ENCODE data around the gene OR51D1.

Gene OR51D1

GRCh38 chr11:4641501-4641900, 4.2 kb downstream of the OR51D1 start:
- Histone ChIP-seq H3K4me2 (ENCODE audit: low read depth, low read length, poor library complexity, severe bottlenecking) (no peak overlapping the region), H3K27me3 (ENCODE audit: insufficient read depth, low read length, poor library complexity, severe bottlenecking) (no peaks in the 10 kb centered on the region), H3K79me2 (ENCODE audit: insufficient read depth, low read length) (no peaks in the 10 kb centered on the region), H3K9me3 (ENCODE audit: insufficient read depth, low read depth, low read length) (no peaks in the 10 kb centered on the region), H3K4me3 (ENCODE audit: low read length, poor library complexity, severe bottlenecking) (no peak overlapping the region), H3K9me2 (replicated peaks; ENCODE audit: low read depth, low read length) (no peaks in the 10 kb centered on the region), H4K20me1 (ENCODE audit: insufficient read depth, low read length, poor library complexity, severe bottlenecking) (no peaks in the 10 kb centered on the region), H2AFZ (ENCODE audit: low read length) (no peak overlapping the region), H3F3A (ENCODE audit: low read depth) (no peaks in the 10 kb centered on the region), H3K4me1 (ENCODE audit: insufficient read depth, low read length, poor library complexity, severe bottlenecking) (no peaks in the 10 kb centered on the region), H3K36me3 (ENCODE audit: insufficient read depth, low read length) (no peaks in the 10 kb centered on the region), H3K9ac (ENCODE audit: low read depth, low read length, poor library complexity, severe bottlenecking) (no peak overlapping the region)
- no peak for TF ChIP-seq EZH2phosphoT487 (IDR thresholded peaks at IDR 0.05; ENCODE audit: borderline replicate concordance)
- TF ChIP-seq CTCF (conservative IDR thresholded peaks at IDR 0.05; ENCODE audit: low read length): no peak

GRCh38 chr11:4642043-4642442, 4.8 kb downstream of the OR51D1 start:
- H3K4me1 ChIP-seq (ENCODE audit: insufficient read depth, low read length, poor library complexity, severe bottlenecking): no peaks in the 10 kb centered on the region
- no peaks in the 10 kb centered on the region for H3K36me3 ChIP-seq (ENCODE audit: insufficient read depth, low read length)
- H3K9me2 ChIP-seq (replicated peaks; ENCODE audit: low read depth, low read length): no peaks in the 10 kb centered on the region
- H2AFZ ChIP-seq (ENCODE audit: low read length): no peak overlapping the region
- no peaks in the 10 kb centered on the region for H4K20me1 ChIP-seq (ENCODE audit: insufficient read depth, low read length, poor library complexity, severe bottlenecking)
- H3F3A ChIP-seq (ENCODE audit: low read depth): no peaks in the 10 kb centered on the region
- H3K79me2 ChIP-seq (ENCODE audit: insufficient read depth, low read length): no peaks in the 10 kb centered on the region
- no peaks in the 10 kb centered on the region for H3K9me3 ChIP-seq (ENCODE audit: insufficient read depth, low read depth, low read length)
- TF ChIP-seq EZH2phosphoT487 (IDR thresholded peaks at IDR 0.05; ENCODE audit: borderline replicate concordance): no peak
- TF ChIP-seq CTCF (conservative IDR thresholded peaks at IDR 0.05; ENCODE audit: low read length): no peak
- H3K9ac ChIP-seq (ENCODE audit: low read depth, low read length, poor library complexity, severe bottlenecking): no peak overlapping the region
- H3K27me3 ChIP-seq (ENCODE audit: insufficient read depth, low read length, poor library complexity, severe bottlenecking): no peaks in the 10 kb centered on the region
- no peak overlapping the region for H3K4me3 ChIP-seq (ENCODE audit: low read length, poor library complexity, severe bottlenecking)
- H3K4me2 ChIP-seq (ENCODE audit: low read depth, low read length, poor library complexity, severe bottlenecking): no peak overlapping the region

- H3K4me3 ChIP-seq (ENCODE audit: low read length, poor library complexity, severe bottlenecking): no peak overlapping the region
- H3K27me3 ChIP-seq (ENCODE audit: insufficient read depth, low read length, poor library complexity, severe bottlenecking): no peaks in the 10 kb centered on the region
- no peaks in the 10 kb centered on the region for H4K20me1 ChIP-seq (ENCODE audit: insufficient read depth, low read length, poor library complexity, severe bottlenecking)
- no peaks in the 10 kb centered on the region for H3K4me1 ChIP-seq (ENCODE audit: insufficient read depth, low read length, poor library complexity, severe bottlenecking)
- H3K4me2 ChIP-seq (ENCODE audit: low read depth, low read length, poor library complexity, severe bottlenecking): no peak overlapping the region
- H3K9ac ChIP-seq (ENCODE audit: low read depth, low read length, poor library complexity, severe bottlenecking): no peak overlapping the region
- H3F3A ChIP-seq (ENCODE audit: low read depth): no peaks in the 10 kb centered on the region
- no peaks in the 10 kb centered on the region for H3K9me2 ChIP-seq (replicated peaks; ENCODE audit: low read depth, low read length)
- no peak overlapping the region for H2AFZ ChIP-seq (ENCODE audit: low read length)
- no peak for TF ChIP-seq CTCF (conservative IDR thresholded peaks at IDR 0.05; ENCODE audit: low read length)
- no peak for TF ChIP-seq EZH2phosphoT487 (IDR thresholded peaks at IDR 0.05; ENCODE audit: borderline replicate concordance)
- H3K79me2 ChIP-seq (ENCODE audit: insufficient read depth, low read length): no peaks in the 10 kb centered on the region
- H3K36me3 ChIP-seq (ENCODE audit: insufficient read depth, low read length): no peaks in the 10 kb centered on the region
- no peaks in the 10 kb centered on the region for H3K9me3 ChIP-seq (ENCODE audit: insufficient read depth, low read depth, low read length)
Observed at GRCh38 chr11:4643076-4643475, 5.8 kb downstream of the OR51D1 start.

Measured in Loucy (cell line).